Neural progenitor cell (in vitro differentiated cells): ENCODE results near the gene TFAP2C. TPM values are rescaled to one million over a fixed set of nuclear protein-coding genes. Genes with fewer than 3 reads are reported as not detected.
A peak's percentile ranks its signal among the peaks of the same experiment; 100 is the strongest.

Experiments used
- DNase-seq: peaks from one replicate; pipeline ENCODE4 v3.0.0-alpha.2; 2016; ENCODE audit warnings: low spot score
- H2AFZ ChIP-seq: fragments of 200-600 bp; sonication (generic); replicated peaks from 2 replicates; pipeline ENCODE4 v1.6.1; 2016; ENCODE audit warnings: antibody characterized with exemption
- H3F3A ChIP-seq: fragments of 200-600 bp; sonication (generic); 2 replicates; pipeline ENCODE4 v1.6.1; 2016; ENCODE audit warnings: antibody characterized with exemption, low read depth
- H3K27ac ChIP-seq: fragments of 200-600 bp; sonication (generic); 2 replicates; pipeline ENCODE4 v1.5.1; 2016; ENCODE audit warnings: mild to moderate bottlenecking
- H3K27me3 ChIP-seq: fragments of 200-600 bp; sonication (generic); 2 replicates; pipeline ENCODE4 v1.6.1; 2016; ENCODE audit warnings: mild to moderate bottlenecking, moderate library complexity
- H3K36me3 ChIP-seq: fragments of 200-600 bp; sonication (generic); 2 replicates; pipeline ENCODE4 v1.5.1; 2016
- H3K4me1 ChIP-seq: fragments of 200-600 bp; sonication (generic); 2 replicates; pipeline ENCODE4 v1.6.1; 2016; ENCODE audit warnings: mixed run types
- H3K4me2 ChIP-seq: fragments of 200-600 bp; sonication (generic); 2 replicates; pipeline ENCODE4 v1.6.1; 2016
- H3K4me3 ChIP-seq: fragments of 200-600 bp; sonication (generic); 2 replicates; pipeline ENCODE4 v1.5.1; 2016
- H3K79me2 ChIP-seq: fragments of 200-600 bp; sonication (generic); 2 replicates; pipeline ENCODE4 v1.6.1; 2016; ENCODE audit warnings: low read depth
- H3K9ac ChIP-seq: fragments of 200-600 bp; sonication (generic); 2 replicates; pipeline ENCODE4 v1.6.1; 2016
- H3K9me3 ChIP-seq: fragments of 200-600 bp; sonication (generic); 2 replicates; pipeline ENCODE4 v1.5.1; 2016; ENCODE audit warnings: low read depth
- H4K20me1 ChIP-seq: fragments of 200-600 bp; sonication (generic); 2 replicates; pipeline ENCODE4 v1.6.1; 2016; ENCODE audit warnings: low read depth
- H3K27ac Mint-ChIP-seq: 3 replicates; pipeline ENCODE4 v1.8.0; 2021; ENCODE audit warnings: mixed read lengths
- H3K27me3 Mint-ChIP-seq: 2 replicates; pipeline ENCODE4 v1.8.0; 2022; ENCODE audit warnings: low read depth, mild to moderate bottlenecking, inconsistent platforms, moderate library complexity, mixed read lengths; ENCODE audit not compliant: insufficient read depth
- H3K36me3 Mint-ChIP-seq: 3 replicates; pipeline ENCODE4 v1.8.0; 2021; ENCODE audit warnings: mixed read lengths
- H3K4me1 Mint-ChIP-seq: 3 replicates; pipeline ENCODE4 v1.8.0; 2021; ENCODE audit warnings: mixed read lengths
- H3K4me3 Mint-ChIP-seq: 3 replicates; pipeline ENCODE4 v1.8.0; 2021; ENCODE audit warnings: mild to moderate bottlenecking, moderate library complexity, mixed read lengths
- H3K9me3 Mint-ChIP-seq: 3 replicates; pipeline ENCODE4 v1.8.0; 2020; ENCODE audit warnings: mixed read lengths
- EZH2 ChIP-seq: fragments of 200-600 bp; sonication (generic); IDR thresholded peaks from 2 replicates; pipeline ENCODE4 v1.6.1; 2017; ENCODE audit warnings: antibody characterized with exemption, mild to moderate bottlenecking, moderate library complexity
- EZH2phosphoT487 ChIP-seq: fragments of 200-600 bp; sonication (generic); IDR thresholded peaks from 2 replicates; pipeline ENCODE4 v1.6.1; 2017; ENCODE audit warnings: antibody characterized with exemption
- total RNA-seq: library from RNA; depleted of rRNA; stranded (reverse); fragments of >200 nt; gene quantifications from 2 replicates; pipeline ENCODE4 v1.2.3, GENCODE V29; 2015; ENCODE audit warnings: low replicate concordance
- TF ChIP-seq, protein P1 (sequence below): fragments of 200-600 bp; sonication (generic); IDR thresholded peaks from 2 replicates; pipeline ENCODE4 v1.5.1; 2017; ENCODE audit warnings: antibody characterized with exemption, mild to moderate bottlenecking

TFAP2C gene
- total RNA-seq, 1 donor from 2014 or later, result 0.60 TPM

DNA sequence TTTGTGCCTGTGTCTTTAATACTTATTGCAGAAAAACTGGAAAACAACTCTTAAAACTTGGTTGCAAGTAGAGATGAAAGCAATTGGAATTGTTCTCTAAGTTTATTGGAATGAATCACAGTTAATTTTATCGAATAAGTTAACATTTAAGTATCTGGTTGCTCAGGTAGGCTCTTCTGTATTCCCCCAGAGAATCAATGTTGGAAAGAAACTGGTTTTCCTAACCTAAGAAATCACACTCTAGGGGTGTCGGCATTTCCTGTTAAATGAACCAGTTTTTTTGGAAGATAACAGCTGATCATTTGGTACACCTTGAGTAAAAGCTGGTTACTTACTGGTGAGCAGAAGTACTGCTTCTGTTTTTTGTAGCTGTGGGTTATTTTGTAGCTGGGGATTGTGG, 5.2 kb downstream of the TFAP2C start:
- Mint-ChIP-seq H3K27me3 (peaks cover 46% of the 10 kb centered on the region), H3K4me1 (peaks cover 23% of the 10 kb centered on the region), H3K9me3 (no peaks in the 10 kb centered on the region), H3K4me3 (no peak overlapping the region), H3K27ac (no peak overlapping the region), H3K36me3 (peaks cover 6% of the 10 kb centered on the region)
- H3K79me2 ChIP-seq, result no peaks in the 10 kb centered on the region
- no peaks in the 10 kb centered on the region for H3K36me3 ChIP-seq
- no peak for TF ChIP-seq EZH2phosphoT487
- no peak for TF ChIP-seq EZH2
- TF ChIP-seq, protein P1, sequence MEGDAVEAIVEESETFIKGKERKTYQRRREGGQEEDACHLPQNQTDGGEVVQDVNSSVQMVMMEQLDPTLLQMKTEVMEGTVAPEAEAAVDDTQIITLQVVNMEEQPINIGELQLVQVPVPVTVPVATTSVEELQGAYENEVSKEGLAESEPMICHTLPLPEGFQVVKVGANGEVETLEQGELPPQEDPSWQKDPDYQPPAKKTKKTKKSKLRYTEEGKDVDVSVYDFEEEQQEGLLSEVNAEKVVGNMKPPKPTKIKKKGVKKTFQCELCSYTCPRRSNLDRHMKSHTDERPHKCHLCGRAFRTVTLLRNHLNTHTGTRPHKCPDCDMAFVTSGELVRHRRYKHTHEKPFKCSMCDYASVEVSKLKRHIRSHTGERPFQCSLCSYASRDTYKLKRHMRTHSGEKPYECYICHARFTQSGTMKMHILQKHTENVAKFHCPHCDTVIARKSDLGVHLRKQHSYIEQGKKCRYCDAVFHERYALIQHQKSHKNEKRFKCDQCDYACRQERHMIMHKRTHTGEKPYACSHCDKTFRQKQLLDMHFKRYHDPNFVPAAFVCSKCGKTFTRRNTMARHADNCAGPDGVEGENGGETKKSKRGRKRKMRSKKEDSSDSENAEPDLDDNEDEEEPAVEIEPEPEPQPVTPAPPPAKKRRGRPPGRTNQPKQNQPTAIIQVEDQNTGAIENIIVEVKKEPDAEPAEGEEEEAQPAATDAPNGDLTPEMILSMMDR, result no peak
- H4K20me1 ChIP-seq, result peaks cover 12% of the 10 kb centered on the region
- H3K9ac ChIP-seq, result no peak overlapping the region
- H3K4me1 ChIP-seq, result peaks cover 27% of the 10 kb centered on the region
- no peak overlapping the region for H3K4me2 ChIP-seq
- no peak overlapping the region for H3K27ac ChIP-seq
- H3K9me3 ChIP-seq, result no peaks in the 10 kb centered on the region
- peaks cover 15% of the 10 kb centered on the region for H3F3A ChIP-seq
- peaks cover 41% of the 10 kb centered on the region for H3K27me3 ChIP-seq
- no peak overlapping the region for H3K4me3 ChIP-seq
- H2AFZ ChIP-seq, result no peak overlapping the region
- no peak for DNase-seq

DNA sequence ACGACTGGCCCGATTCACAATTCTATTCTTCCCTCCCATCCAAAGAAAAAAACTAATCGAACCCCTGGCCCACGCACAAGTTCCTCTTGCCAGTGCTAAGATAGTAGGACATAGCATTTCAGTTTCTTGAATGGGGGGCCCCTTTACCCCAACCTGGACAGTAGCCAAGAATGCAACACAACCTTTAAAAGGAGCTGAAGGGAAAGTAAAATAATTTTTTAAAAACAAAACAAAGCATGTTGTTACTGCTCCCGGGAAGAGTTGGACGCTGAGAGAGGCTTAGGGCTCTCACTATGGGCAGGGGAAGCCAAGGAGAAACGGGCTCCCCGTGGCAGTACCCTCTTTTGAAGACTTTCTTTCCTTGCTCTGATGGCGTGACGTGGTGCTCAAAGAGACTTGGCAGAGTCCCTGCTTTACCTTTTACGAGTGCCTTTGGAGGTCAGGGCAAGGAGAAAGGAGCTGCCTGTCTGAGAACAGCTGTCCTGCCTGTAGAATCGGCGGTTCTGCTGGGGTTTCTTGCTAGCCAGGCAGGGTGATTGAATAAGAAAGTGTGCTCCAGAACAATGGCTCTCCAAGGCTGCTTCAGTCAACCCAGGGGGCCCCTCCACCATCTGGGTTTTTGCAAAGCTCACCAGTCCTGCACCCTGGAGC, 5.8 kb downstream of the TFAP2C start:
- peaks cover 7% of the 10 kb centered on the region for H4K20me1 ChIP-seq
- Mint-ChIP-seq H3K27me3 (peaks cover 43% of the 10 kb centered on the region), H3K4me3 (no peak overlapping the region), H3K9me3 (no peaks in the 10 kb centered on the region), H3K36me3 (peaks cover 7% of the 10 kb centered on the region), H3K27ac (no peak overlapping the region), H3K4me1 (peaks cover 23% of the 10 kb centered on the region)
- H3K4me2 ChIP-seq, result no peak overlapping the region
- no peak overlapping the region for H2AFZ ChIP-seq
- no peak overlapping the region for H3K27ac ChIP-seq
- H3K9ac ChIP-seq, result no peak overlapping the region
- H3K36me3 ChIP-seq, result no peaks in the 10 kb centered on the region
- TF ChIP-seq, protein P1, result no peak
- TF ChIP-seq EZH2 (no peak), EZH2phosphoT487 (no peak)
- peak; percentile 25 for DNase-seq
- peaks cover 21% of the 10 kb centered on the region for H3K4me1 ChIP-seq
- H3F3A ChIP-seq, result peaks cover 11% of the 10 kb centered on the region
- no peaks in the 10 kb centered on the region for H3K79me2 ChIP-seq
- peaks cover 36% of the 10 kb centered on the region for H3K27me3 ChIP-seq
- no peak overlapping the region for H3K4me3 ChIP-seq
- no peaks in the 10 kb centered on the region for H3K9me3 ChIP-seq

DNA sequence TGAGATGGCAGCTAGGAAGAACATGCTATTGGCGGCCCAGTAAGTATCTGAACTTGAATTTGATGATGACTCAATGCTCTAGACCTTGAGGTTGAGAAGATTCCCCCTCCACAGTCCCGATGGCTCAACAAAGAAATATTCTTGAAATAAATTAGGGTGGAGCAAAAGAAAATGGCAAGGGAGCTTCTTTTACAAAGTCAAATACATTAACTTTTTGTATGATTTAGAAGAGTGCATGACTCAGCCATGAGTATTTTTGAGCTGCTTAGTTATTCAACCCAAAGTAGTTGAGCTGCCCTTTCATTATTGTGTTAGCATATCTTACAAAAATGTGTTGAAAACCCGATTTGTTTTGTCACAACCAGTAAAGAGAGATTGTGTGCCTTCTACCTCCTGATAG, 7.6 kb downstream of the TFAP2C start:
- peaks cover 9% of the 10 kb centered on the region for H3K36me3 Mint-ChIP-seq
- Histone ChIP-seq H3K27ac (no peak overlapping the region), H2AFZ (no peak overlapping the region), H3K4me3 (no peak overlapping the region), H3K4me2 (no peak overlapping the region), H3K79me2 (no peaks in the 10 kb centered on the region), H4K20me1 (peaks cover 4% of the 10 kb centered on the region), H3K9ac (no peak overlapping the region), H3F3A (peaks cover 7% of the 10 kb centered on the region), H3K27me3 (peaks cover 17% of the 10 kb centered on the region), H3K36me3 (no peaks in the 10 kb centered on the region), H3K9me3 (no peaks in the 10 kb centered on the region), H3K4me1 (peaks cover 11% of the 10 kb centered on the region)
- H3K27me3 Mint-ChIP-seq, result peaks cover 37% of the 10 kb centered on the region
- TF ChIP-seq EZH2, result no peak
- TF ChIP-seq EZH2phosphoT487, result no peak
- TF ChIP-seq, protein P1, result no peak
- H3K4me3 Mint-ChIP-seq, result no peak overlapping the region
- DNase-seq, result no peak
- no peak overlapping the region for H3K27ac Mint-ChIP-seq
- no peaks in the 10 kb centered on the region for H3K9me3 Mint-ChIP-seq
- peaks cover 21% of the 10 kb centered on the region for H3K4me1 Mint-ChIP-seq
